MCF 10A (cell line): ENCODE data around the gene UBE3A. TPM values are rescaled to one million over a fixed set of nuclear protein-coding genes. Genes with fewer than 3 reads are reported as not detected.

Experiments used
- BruUV-seq: library from RNA; stranded (reverse); fragments of 400-500 nt; replicated peaks from 2 replicates; lab custom pipeline; 2021; lab: Mats Ljungman, UMichigan
- CTCF ChIA-PET: fragments of 300-600 bp; sonication (Branson Sonifier 250); formaldehyde crosslinking; extraction: SDS; loops from one replicate; lab custom pipeline; 2021; ENCODE audit warnings: antibody characterized with exemption, inconsistent platforms; lab: Yijun Ruan, JAX
- POLR2A ChIA-PET: fragments of 300-600, 350-650 bp; sonication (Branson Sonifier 250); formaldehyde crosslinking; extraction: SDS; loops from one replicate; lab custom pipeline; 2020; ENCODE audit warnings: antibody characterized with exemption, inconsistent platforms; lab: Yijun Ruan, JAX
- DNase-seq: peaks from one replicate; pipeline ENCODE4 v3.0.0-alpha.2; 2018; ENCODE audit not compliant: unreplicated experiment
- H3K27ac Mint-ChIP-seq: one replicate; pipeline ENCODE4 v1.8.0; 2022; ENCODE audit warnings: mild to moderate bottlenecking, low read depth, mixed read lengths; ENCODE audit not compliant: unreplicated experiment
- H3K27me3 Mint-ChIP-seq: one replicate; pipeline ENCODE4 v1.8.0; 2022; ENCODE audit warnings: mixed read lengths; ENCODE audit not compliant: insufficient read depth, unreplicated experiment
- H3K36me3 Mint-ChIP-seq: one replicate; pipeline ENCODE4 v1.8.0; 2022; ENCODE audit warnings: mild to moderate bottlenecking, moderate library complexity, mixed read lengths; ENCODE audit not compliant: insufficient read depth, unreplicated experiment
- H3K4me1 Mint-ChIP-seq: one replicate; pipeline ENCODE4 v1.8.0; 2022; ENCODE audit warnings: mixed read lengths; ENCODE audit not compliant: insufficient read depth, unreplicated experiment
- H3K4me3 Mint-ChIP-seq: one replicate; pipeline ENCODE4 v1.8.0; 2022; ENCODE audit warnings: mild to moderate bottlenecking, moderate library complexity, mixed read lengths; ENCODE audit not compliant: unreplicated experiment
- H3K9me3 Mint-ChIP-seq: one replicate; pipeline ENCODE4 v1.8.0; 2022; ENCODE audit warnings: mixed read lengths; ENCODE audit not compliant: unreplicated experiment
- intact Hi-C: fragments of 100-400 bp; cut with micrococcal nuclease; formaldehyde crosslinking; loops from 2 replicates; pipeline ENCODE4 v1.14.1; 2022
- total RNA-seq: library from RNA; stranded (reverse); gene quantifications from 2 replicates; pipeline ENCODE4 v1.2.3, GENCODE V29; 2022
- TF ChIP-seq, protein P1 (sequence below): fragments of 200-600 bp; IDR thresholded peaks from one replicate; pipeline ENCODE4 v1.8.0; 2022; ENCODE audit warnings: antibody characterized with exemption, mild to moderate bottlenecking; ENCODE audit not compliant: unreplicated experiment

UBE3A gene
- total RNA-seq, 1 experiment from 2014 or later = 101 TPM

DNA sequence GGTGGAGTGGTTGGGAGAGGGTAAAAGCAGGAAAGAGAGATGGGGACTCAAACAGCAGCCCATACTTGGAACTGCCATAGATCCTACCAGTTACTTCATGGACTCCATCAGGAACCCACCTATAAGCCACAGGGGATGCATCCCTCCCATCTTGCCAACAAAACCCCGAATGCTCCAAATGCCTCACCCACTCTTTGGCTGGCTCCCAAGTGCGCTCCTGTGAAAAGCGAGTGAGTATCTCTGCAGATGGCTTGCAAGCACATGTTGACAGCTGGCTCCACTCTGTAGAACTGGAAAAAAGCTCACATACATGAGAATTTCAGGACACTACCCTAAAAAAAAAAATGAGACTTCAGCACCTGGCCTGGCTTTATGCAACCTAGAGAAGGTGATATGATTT is 151.0 kb downstream of the UBE3A start:
- H3K4me3 Mint-ChIP-seq = no peak overlapping the region
- intact Hi-C loops = no loop called here
- no TSS peak for BruUV-seq

More for the DNA sequence above, 151.0 kb downstream of the UBE3A start:
- no peaks in the 10 kb centered on the region for H3K4me1 Mint-ChIP-seq
- ChIA-PET POLR2A (no interaction called here), CTCF (interaction anchor here (0.6 kb wide), 1 partner anchor 19 kb away, joined by 3 read pairs; no protein-coding TSS in a partner anchor)
- DNase-seq = no peak
- no peaks in the 10 kb centered on the region for H3K27me3 Mint-ChIP-seq
- no peaks in the 10 kb centered on the region for H3K36me3 Mint-ChIP-seq
- H3K9me3 Mint-ChIP-seq = peaks cover 43% of the 10 kb centered on the region
- TF ChIP-seq, protein P1, sequence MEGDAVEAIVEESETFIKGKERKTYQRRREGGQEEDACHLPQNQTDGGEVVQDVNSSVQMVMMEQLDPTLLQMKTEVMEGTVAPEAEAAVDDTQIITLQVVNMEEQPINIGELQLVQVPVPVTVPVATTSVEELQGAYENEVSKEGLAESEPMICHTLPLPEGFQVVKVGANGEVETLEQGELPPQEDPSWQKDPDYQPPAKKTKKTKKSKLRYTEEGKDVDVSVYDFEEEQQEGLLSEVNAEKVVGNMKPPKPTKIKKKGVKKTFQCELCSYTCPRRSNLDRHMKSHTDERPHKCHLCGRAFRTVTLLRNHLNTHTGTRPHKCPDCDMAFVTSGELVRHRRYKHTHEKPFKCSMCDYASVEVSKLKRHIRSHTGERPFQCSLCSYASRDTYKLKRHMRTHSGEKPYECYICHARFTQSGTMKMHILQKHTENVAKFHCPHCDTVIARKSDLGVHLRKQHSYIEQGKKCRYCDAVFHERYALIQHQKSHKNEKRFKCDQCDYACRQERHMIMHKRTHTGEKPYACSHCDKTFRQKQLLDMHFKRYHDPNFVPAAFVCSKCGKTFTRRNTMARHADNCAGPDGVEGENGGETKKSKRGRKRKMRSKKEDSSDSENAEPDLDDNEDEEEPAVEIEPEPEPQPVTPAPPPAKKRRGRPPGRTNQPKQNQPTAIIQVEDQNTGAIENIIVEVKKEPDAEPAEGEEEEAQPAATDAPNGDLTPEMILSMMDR = no peak
- H3K27ac Mint-ChIP-seq = no peak overlapping the region
